SK-N-SH (cell line): ENCODE results near the gene SZRD1.
"Not testable (repeated sequence)": the region's sequence is repeated elsewhere in the genome, so short reads cannot be mapped to it uniquely, and the experiment has no call there.

Experiments used
- ELF1 ChIP-seq: IDR thresholded peaks from 2 replicates; pipeline ENCODE4 v1.4.0; 2012
- EP300 ChIP-seq, 2 experiments: IDR thresholded peaks; 2 replicates each; pipeline versions ENCODE4 v1.4.0 to v1.6.1; 2012; ENCODE audit warnings: borderline replicate concordance in 1 of 2, low read depth in 1 of 2, low read length in 1 of 2
- MXI1 ChIP-seq: IDR thresholded peaks from 2 replicates; pipeline ENCODE4 v1.6.1; 2012; ENCODE audit warnings: mild to moderate bottlenecking, low read depth, low read length, improper control_type of control experiment
- RAD21 ChIP-seq: IDR thresholded peaks from 2 replicates; pipeline ENCODE4 v1.6.1; 2012; ENCODE audit warnings: mild to moderate bottlenecking, low read length
- TAF1 ChIP-seq: IDR thresholded peaks from 2 replicates; pipeline ENCODE4 v1.6.1; 2012; ENCODE audit warnings: low read depth, mild to moderate bottlenecking, low read length, moderate library complexity, borderline replicate concordance
- TEAD4 ChIP-seq: IDR thresholded peaks from 2 replicates; pipeline ENCODE4 v1.4.0; 2012; ENCODE audit warnings: mild to moderate bottlenecking, borderline replicate concordance; ENCODE audit not compliant: insufficient read depth
- TF ChIP-seq, protein P1 (sequence below): fragments of 200-600 bp; sonication (generic); IDR thresholded peaks from 2 replicates; pipeline ENCODE4 v1.6.1; 2017; ENCODE audit warnings: antibody characterized with exemption, mild to moderate bottlenecking, moderate library complexity
- TF ChIP-seq, protein P2 (sequence below): IDR thresholded peaks from 2 replicates; pipeline ENCODE4 v1.6.1; 2012; ENCODE audit warnings: mild to moderate bottlenecking, low read depth, low read length, moderate library complexity
- TF ChIP-seq, protein P3 (sequence below): fragments of 150-350 bp; IDR thresholded peaks from 2 replicates; pipeline ENCODE4 v1.6.1; 2017; ENCODE audit warnings: antibody characterized with exemption, low read length, low read depth, borderline replicate concordance
- TF ChIP-seq, protein P4 (sequence below): IDR thresholded peaks from 2 replicates; pipeline ENCODE4 v1.4.0; 2012; ENCODE audit warnings: low read depth

DNA sequence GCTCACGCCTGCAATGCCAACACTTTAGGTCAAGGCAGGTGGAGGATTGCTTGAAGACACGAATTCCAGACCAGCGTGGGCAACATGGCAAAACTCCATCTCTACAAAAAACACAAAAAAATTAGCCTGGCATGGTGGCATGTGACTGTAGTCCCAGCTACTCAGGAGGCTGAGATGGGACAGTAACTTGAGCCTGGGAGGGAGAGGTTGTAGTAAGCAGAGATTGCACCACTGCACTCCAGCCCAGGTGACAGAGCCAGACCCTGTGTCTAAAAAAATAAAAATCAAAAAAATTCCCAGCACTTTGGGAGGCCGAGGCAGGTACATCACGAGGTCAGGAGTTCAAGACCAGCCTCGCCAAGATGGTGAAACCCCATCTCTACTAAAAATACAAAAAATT, 23.8 kb upstream of the SZRD1 start:
- TF ChIP-seq TEAD4; RAD21; MXI1; EP300 (IDR thresholded peaks at IDR 0.05; ENCODE audit: borderline replicate concordance in 1 of 2, low read depth in 1 of 2, low read length in 1 of 2); TAF1; ELF1: not testable (repeated sequence)
- TF ChIP-seq, protein P1, sequence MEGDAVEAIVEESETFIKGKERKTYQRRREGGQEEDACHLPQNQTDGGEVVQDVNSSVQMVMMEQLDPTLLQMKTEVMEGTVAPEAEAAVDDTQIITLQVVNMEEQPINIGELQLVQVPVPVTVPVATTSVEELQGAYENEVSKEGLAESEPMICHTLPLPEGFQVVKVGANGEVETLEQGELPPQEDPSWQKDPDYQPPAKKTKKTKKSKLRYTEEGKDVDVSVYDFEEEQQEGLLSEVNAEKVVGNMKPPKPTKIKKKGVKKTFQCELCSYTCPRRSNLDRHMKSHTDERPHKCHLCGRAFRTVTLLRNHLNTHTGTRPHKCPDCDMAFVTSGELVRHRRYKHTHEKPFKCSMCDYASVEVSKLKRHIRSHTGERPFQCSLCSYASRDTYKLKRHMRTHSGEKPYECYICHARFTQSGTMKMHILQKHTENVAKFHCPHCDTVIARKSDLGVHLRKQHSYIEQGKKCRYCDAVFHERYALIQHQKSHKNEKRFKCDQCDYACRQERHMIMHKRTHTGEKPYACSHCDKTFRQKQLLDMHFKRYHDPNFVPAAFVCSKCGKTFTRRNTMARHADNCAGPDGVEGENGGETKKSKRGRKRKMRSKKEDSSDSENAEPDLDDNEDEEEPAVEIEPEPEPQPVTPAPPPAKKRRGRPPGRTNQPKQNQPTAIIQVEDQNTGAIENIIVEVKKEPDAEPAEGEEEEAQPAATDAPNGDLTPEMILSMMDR = not testable (repeated sequence)
- TF ChIP-seq, protein P2, sequence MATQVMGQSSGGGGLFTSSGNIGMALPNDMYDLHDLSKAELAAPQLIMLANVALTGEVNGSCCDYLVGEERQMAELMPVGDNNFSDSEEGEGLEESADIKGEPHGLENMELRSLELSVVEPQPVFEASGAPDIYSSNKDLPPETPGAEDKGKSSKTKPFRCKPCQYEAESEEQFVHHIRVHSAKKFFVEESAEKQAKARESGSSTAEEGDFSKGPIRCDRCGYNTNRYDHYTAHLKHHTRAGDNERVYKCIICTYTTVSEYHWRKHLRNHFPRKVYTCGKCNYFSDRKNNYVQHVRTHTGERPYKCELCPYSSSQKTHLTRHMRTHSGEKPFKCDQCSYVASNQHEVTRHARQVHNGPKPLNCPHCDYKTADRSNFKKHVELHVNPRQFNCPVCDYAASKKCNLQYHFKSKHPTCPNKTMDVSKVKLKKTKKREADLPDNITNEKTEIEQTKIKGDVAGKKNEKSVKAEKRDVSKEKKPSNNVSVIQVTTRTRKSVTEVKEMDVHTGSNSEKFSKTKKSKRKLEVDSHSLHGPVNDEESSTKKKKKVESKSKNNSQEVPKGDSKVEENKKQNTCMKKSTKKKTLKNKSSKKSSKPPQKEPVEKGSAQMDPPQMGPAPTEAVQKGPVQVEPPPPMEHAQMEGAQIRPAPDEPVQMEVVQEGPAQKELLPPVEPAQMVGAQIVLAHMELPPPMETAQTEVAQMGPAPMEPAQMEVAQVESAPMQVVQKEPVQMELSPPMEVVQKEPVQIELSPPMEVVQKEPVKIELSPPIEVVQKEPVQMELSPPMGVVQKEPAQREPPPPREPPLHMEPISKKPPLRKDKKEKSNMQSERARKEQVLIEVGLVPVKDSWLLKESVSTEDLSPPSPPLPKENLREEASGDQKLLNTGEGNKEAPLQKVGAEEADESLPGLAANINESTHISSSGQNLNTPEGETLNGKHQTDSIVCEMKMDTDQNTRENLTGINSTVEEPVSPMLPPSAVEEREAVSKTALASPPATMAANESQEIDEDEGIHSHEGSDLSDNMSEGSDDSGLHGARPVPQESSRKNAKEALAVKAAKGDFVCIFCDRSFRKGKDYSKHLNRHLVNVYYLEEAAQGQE = not testable (repeated sequence)
- TF ChIP-seq, protein P3, sequence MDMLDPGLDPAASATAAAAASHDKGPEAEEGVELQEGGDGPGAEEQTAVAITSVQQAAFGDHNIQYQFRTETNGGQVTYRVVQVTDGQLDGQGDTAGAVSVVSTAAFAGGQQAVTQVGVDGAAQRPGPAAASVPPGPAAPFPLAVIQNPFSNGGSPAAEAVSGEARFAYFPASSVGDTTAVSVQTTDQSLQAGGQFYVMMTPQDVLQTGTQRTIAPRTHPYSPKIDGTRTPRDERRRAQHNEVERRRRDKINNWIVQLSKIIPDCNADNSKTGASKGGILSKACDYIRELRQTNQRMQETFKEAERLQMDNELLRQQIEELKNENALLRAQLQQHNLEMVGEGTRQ = not testable (repeated sequence)
- TF ChIP-seq, protein P4, sequence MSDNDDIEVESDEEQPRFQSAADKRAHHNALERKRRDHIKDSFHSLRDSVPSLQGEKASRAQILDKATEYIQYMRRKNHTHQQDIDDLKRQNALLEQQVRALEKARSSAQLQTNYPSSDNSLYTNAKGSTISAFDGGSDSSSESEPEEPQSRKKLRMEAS = not testable (repeated sequence)
